MCF 10A (cell line): Measurements from ENCODE around the gene FABP6. TPM values are rescaled to one million over a fixed set of nuclear protein-coding genes. Genes with fewer than 3 reads are reported as not detected.
"Not testable (repeated sequence)": the region's sequence is repeated elsewhere in the genome, so short reads cannot be mapped to it uniquely, and the experiment has no call there.

Source experiments
- BruUV-seq: library from RNA; stranded (reverse); fragments of 400-500 nt; replicated peaks from 2 replicates; lab custom pipeline; 2021; lab: Mats Ljungman, UMichigan
- CTCF ChIA-PET: fragments of 300-600 bp; sonication (Branson Sonifier 250); formaldehyde crosslinking; extraction: SDS; loops from one replicate; lab custom pipeline; 2021; ENCODE audit warnings: antibody characterized with exemption, inconsistent platforms; lab: Yijun Ruan, JAX
- POLR2A ChIA-PET: fragments of 300-600, 350-650 bp; sonication (Branson Sonifier 250); formaldehyde crosslinking; extraction: SDS; loops from one replicate; lab custom pipeline; 2020; ENCODE audit warnings: antibody characterized with exemption, inconsistent platforms; lab: Yijun Ruan, JAX
- DNase-seq: peaks from one replicate; pipeline ENCODE4 v3.0.0-alpha.2; 2018; ENCODE audit not compliant: unreplicated experiment
- H3K27ac Mint-ChIP-seq: one replicate; pipeline ENCODE4 v1.8.0; 2022; ENCODE audit warnings: mild to moderate bottlenecking, low read depth, mixed read lengths; ENCODE audit not compliant: unreplicated experiment
- H3K27me3 Mint-ChIP-seq: one replicate; pipeline ENCODE4 v1.8.0; 2022; ENCODE audit warnings: mixed read lengths; ENCODE audit not compliant: insufficient read depth, unreplicated experiment
- H3K36me3 Mint-ChIP-seq: one replicate; pipeline ENCODE4 v1.8.0; 2022; ENCODE audit warnings: mild to moderate bottlenecking, moderate library complexity, mixed read lengths; ENCODE audit not compliant: insufficient read depth, unreplicated experiment
- H3K4me1 Mint-ChIP-seq: one replicate; pipeline ENCODE4 v1.8.0; 2022; ENCODE audit warnings: mixed read lengths; ENCODE audit not compliant: insufficient read depth, unreplicated experiment
- H3K4me3 Mint-ChIP-seq: one replicate; pipeline ENCODE4 v1.8.0; 2022; ENCODE audit warnings: mild to moderate bottlenecking, moderate library complexity, mixed read lengths; ENCODE audit not compliant: unreplicated experiment
- H3K9me3 Mint-ChIP-seq: one replicate; pipeline ENCODE4 v1.8.0; 2022; ENCODE audit warnings: mixed read lengths; ENCODE audit not compliant: unreplicated experiment
- intact Hi-C: fragments of 100-400 bp; cut with micrococcal nuclease; formaldehyde crosslinking; loops from 2 replicates; pipeline ENCODE4 v1.14.1; 2022
- total RNA-seq: library from RNA; stranded (reverse); gene quantifications from 2 replicates; pipeline ENCODE4 v1.2.3, GENCODE V29; 2022
- TF ChIP-seq, protein P1 (sequence below): fragments of 200-600 bp; IDR thresholded peaks from one replicate; pipeline ENCODE4 v1.8.0; 2022; ENCODE audit warnings: antibody characterized with exemption, mild to moderate bottlenecking; ENCODE audit not compliant: unreplicated experiment

FABP6 gene
- total RNA-seq, 1 experiment from 2014 or later = not detected

- CTCF ChIA-PET = interaction anchor here (0.6 to 10.4 kb wide), 5 partner anchors 8 to 233 kb away, joined by 3 to 197 read pairs (median 4); no protein-coding TSS in a partner anchor
- H3K27me3 Mint-ChIP-seq = peaks cover 18% of the 10 kb centered on the region
- peaks cover 4% of the 10 kb centered on the region for H3K36me3 Mint-ChIP-seq
- DNase-seq = no peak
- H3K4me1 Mint-ChIP-seq = no peaks in the 10 kb centered on the region
- TF ChIP-seq, protein P1, sequence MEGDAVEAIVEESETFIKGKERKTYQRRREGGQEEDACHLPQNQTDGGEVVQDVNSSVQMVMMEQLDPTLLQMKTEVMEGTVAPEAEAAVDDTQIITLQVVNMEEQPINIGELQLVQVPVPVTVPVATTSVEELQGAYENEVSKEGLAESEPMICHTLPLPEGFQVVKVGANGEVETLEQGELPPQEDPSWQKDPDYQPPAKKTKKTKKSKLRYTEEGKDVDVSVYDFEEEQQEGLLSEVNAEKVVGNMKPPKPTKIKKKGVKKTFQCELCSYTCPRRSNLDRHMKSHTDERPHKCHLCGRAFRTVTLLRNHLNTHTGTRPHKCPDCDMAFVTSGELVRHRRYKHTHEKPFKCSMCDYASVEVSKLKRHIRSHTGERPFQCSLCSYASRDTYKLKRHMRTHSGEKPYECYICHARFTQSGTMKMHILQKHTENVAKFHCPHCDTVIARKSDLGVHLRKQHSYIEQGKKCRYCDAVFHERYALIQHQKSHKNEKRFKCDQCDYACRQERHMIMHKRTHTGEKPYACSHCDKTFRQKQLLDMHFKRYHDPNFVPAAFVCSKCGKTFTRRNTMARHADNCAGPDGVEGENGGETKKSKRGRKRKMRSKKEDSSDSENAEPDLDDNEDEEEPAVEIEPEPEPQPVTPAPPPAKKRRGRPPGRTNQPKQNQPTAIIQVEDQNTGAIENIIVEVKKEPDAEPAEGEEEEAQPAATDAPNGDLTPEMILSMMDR = no peak
- no peak overlapping the region for H3K4me3 Mint-ChIP-seq
- no peaks in the 10 kb centered on the region for H3K9me3 Mint-ChIP-seq
- no peak overlapping the region for H3K27ac Mint-ChIP-seq
- intact Hi-C loops = loop anchor here (5.0 kb wide), 2 partner anchors 38 to 218 kb away; no protein-coding TSS in a partner anchor
- no TSS peak for BruUV-seq
- POLR2A ChIA-PET = interaction anchor here (1.8 kb wide), 1 partner anchor 102 kb away, joined by 6 read pairs; no protein-coding TSS in a partner anchor
Observed at GRCh38 chr5:160240350-160240749, 11.0 kb downstream of the FABP6 start.

GRCh38 chr5:160242145-160242544, 12.8 kb downstream of the FABP6 start:
- POLR2A ChIA-PET = interaction anchor here (0.6 kb wide), 1 partner anchor 40 kb away, joined by 3 read pairs; no protein-coding TSS in a partner anchor
- TF ChIP-seq, protein P1 = no peak
- DNase-seq = no peak
- Mint-ChIP-seq H3K9me3 (no peaks in the 10 kb centered on the region), H3K4me3 (no peak overlapping the region), H3K4me1 (no peaks in the 10 kb centered on the region), H3K27ac (no peak overlapping the region), H3K27me3 (peaks cover 18% of the 10 kb centered on the region), H3K36me3 (no peaks in the 10 kb centered on the region)
- CTCF ChIA-PET = interaction anchor here (0.6 to 10.4 kb wide), 18 partner anchors 8 to 726 kb away, joined by 3 to 197 read pairs (median 6); no protein-coding TSS in a partner anchor
- BruUV-seq = no TSS peak
- intact Hi-C loops = loop anchor here (5.0 kb wide), 2 partner anchors 40 to 220 kb away; no protein-coding TSS in a partner anchor

- no peaks in the 10 kb centered on the region for H3K9me3 Mint-ChIP-seq
- no peaks in the 10 kb centered on the region for H3K36me3 Mint-ChIP-seq
Observed at GRCh38 chr5:160245506-160246086, 16.3 kb downstream of the FABP6 start.

DNA sequence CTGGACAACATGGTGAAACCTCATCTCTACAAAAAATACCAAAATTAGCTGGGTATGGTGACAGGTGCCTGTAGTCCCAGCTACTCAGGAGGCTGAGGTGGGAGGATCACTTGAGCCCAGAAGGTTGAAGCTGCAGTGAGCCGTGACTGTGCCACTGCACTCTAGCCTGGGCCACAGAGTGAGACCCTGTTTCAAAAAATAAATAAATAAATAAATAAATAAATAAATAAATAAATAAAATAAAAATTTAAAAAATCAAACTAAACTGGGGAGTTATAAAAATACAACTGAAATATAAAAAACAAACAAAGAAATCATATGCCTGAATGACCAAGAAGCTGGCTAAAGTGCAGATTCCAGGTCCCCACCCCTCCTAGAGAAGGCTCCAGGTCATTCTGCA, 20.3 kb downstream of the FABP6 start:
- H3K9me3 Mint-ChIP-seq, H3K27ac Mint-ChIP-seq, intact Hi-C loops, H3K27me3 Mint-ChIP-seq, H3K4me1 Mint-ChIP-seq, H3K36me3 Mint-ChIP-seq, H3K4me3 Mint-ChIP-seq, DNase-seq, BruUV-seq: not testable (repeated sequence)
- POLR2A ChIA-PET = interaction anchor here (0.5 to 1.6 kb wide), 3 partner anchors 18 to 94 kb away, joined by 4 to 5 read pairs (median 4); no protein-coding TSS in a partner anchor
- CTCF ChIA-PET = interaction anchor here (0.7 to 3.1 kb wide), 4 partner anchors 8 to 228 kb away, joined by 3 to 26 read pairs (median 5); no protein-coding TSS in a partner anchor

More at GRCh38 chr5:160245506-160246086, 16.3 kb downstream of the FABP6 start:
- TF ChIP-seq, protein P1 = no peak
- BruUV-seq = no TSS peak
- H3K27me3 Mint-ChIP-seq = peaks cover 12% of the 10 kb centered on the region
- H3K4me1 Mint-ChIP-seq = no peaks in the 10 kb centered on the region
- no peak for DNase-seq
- ChIA-PET POLR2A (interaction anchor here (0.7 to 1.3 kb wide), 3 partner anchors 18 to 99 kb away, joined by 3 to 4 read pairs (median 3); no protein-coding TSS in a partner anchor), CTCF (interaction anchor here (0.6 to 10.4 kb wide), 8 partner anchors 10 to 223 kb away, joined by 3 to 197 read pairs (median 3); no protein-coding TSS in a partner anchor)
- H3K4me3 Mint-ChIP-seq = no peak overlapping the region
- intact Hi-C loops = no loop called here
- no peak overlapping the region for H3K27ac Mint-ChIP-seq
